NOMO-1 (cell line): ENCODE data around the gene TAPBPL.
A peak's percentile ranks its signal among the peaks of the same experiment; 100 is the strongest.
"Not testable (repeated sequence)": the region's sequence is repeated elsewhere in the genome, so short reads cannot be mapped to it uniquely, and the experiment has no call there.

Experiments
- DNase-seq, 2 experiments: peaks; one replicate each; lab custom pipeline; 2025; ENCODE audit not compliant: unreplicated experiment in 2 of 2; lab: John Stamatoyannopoulos, UW

TAPBPL gene, protein sequence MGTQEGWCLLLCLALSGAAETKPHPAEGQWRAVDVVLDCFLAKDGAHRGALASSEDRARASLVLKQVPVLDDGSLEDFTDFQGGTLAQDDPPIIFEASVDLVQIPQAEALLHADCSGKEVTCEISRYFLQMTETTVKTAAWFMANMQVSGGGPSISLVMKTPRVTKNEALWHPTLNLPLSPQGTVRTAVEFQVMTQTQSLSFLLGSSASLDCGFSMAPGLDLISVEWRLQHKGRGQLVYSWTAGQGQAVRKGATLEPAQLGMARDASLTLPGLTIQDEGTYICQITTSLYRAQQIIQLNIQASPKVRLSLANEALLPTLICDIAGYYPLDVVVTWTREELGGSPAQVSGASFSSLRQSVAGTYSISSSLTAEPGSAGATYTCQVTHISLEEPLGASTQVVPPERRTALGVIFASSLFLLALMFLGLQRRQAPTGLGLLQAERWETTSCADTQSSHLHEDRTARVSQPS

GRCh38 chr12:6451348-6452244 is at the start of gene TAPBPL:
TSS of gene TAPBPL (plus strand) at chr12:6452042. CDS start at chr12:6452249, 207 bp downstream.
- DNase-seq = peak; percentile 53 to 72

DNA sequence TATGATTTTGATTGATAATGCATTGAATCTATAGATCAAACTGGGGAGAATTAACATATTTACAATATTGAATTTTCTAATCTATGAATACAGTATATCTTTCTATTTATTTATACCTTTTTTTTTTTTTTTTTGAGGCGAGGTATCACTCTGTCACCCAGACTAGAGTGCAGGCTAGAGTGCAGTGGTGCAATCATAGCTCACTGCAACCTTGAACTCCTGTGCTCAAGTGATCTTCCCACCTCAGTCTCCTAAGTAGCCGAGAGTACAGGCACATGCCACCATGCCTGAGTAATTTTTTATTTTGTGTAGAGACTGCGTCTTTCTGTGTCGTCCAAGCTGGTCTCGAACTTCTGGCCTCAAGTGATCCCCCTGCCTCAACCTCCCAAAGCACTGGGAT is 47.5 kb upstream of the TAPBPL start:
- no peak for DNase-seq

- no peak for DNase-seq
Measured at GRCh38 chr12:6405963-6406362, 45.9 kb upstream of the TAPBPL start.

DNA sequence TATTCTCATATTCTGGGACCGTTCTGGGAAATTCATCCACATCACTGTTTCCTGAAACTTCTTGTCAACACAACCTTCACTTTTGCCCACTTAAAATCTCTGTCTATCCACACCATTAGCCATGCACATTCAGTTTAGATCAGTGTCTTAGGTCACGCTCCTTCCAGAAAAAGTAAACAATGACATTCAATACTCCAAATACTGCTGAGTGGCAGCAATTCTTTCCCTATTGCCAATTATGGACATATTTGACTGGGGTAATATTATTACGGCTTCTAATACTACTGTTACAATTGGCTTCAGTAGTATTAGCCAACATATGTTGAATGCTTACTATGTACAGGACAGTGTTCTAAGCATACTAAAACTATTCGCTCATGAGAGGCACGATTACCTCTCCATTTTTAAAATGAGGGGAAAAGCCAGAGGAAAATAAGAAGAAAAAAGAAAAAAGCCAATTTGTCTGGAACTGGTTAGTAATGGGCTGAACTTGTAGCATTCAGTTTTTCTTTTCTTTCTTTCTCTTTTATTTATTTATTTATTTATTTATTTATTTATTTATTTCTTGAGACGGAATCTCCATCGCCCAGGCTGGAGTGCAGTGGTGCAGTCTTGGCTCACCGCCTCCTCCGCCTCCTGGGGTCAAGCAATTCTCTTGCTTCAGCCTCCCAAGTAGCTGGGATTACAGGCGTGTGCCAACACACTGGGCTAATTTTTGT is 44.4 kb upstream of the TAPBPL start:
- DNase-seq = no peak

- peak; percentile 92 to 96 for DNase-seq
Measured at GRCh38 chr12:6416596-6416995, 35.2 kb upstream of the TAPBPL start.

DNA sequence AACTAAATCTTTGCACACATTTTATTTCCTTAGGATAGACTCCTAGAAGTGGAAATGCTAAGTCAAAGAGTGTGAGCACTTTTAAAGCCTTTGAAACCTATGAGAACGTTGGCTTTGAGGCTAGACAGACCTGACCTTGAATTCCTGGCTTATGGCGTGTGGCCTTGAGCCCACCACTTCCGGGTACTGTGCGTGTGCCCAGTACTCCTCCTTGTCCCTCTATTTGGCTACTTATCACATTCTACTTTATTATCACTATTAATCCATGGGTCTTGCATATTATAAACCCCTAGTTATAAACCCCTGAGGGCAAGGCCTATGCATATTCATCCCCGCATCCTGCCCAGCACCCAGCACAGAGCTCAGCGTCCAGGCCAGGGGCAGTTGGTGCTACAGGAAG is 33.0 kb upstream of the TAPBPL start:
- no peak for DNase-seq

DNA sequence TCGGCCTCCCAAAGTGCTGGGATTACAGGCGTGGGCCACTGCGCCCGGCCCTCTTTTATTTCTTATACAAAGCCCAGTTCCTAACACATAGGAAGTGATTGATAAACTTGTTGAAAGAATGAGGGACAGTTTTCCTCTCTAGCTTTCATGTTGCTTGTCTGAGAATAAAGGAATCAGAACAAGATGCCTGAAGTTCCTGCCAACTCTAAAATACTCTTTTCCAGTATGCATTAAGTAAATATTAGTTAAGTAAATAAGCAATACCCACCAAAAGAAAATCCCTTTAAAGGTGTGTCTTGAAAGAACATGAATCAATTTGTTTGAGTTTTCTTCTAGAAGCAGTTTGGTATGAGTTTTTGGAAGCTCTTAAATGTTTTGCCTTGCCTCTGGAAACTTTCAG is 31.5 kb upstream of the TAPBPL start:
- DNase-seq = no peak

GRCh38 chr12:6423267-6424007 is 28.4 kb upstream of the TAPBPL start:
- peak; percentile 83 to 89 for DNase-seq

DNA sequence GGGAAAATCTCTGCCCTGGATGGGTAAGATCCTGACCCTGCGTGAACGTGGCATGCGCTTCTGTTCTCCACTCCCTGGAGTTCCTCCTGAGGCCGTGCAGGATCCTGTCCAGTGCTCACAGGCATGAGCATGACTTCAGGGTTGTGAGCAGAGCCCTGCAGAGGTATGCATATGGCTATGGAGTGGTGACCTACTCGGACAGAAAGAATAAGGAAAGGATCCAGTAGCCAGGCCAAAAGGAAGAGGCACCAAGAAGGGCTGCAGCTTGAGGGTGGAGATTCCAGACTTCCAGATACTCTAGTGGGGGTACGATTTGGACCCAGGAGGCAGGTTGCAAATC is 27.9 kb upstream of the TAPBPL start:
- DNase-seq = no peak

GRCh38 chr12:6424866-6425265 is 27.0 kb upstream of the TAPBPL start:
- DNase-seq = no peak

- DNase-seq = no peak
Measured at GRCh38 chr12:6425590-6426531, 26.0 kb upstream of the TAPBPL start.

- no peak for DNase-seq
Measured at GRCh38 chr12:6426882-6427671, 24.8 kb upstream of the TAPBPL start.

DNA sequence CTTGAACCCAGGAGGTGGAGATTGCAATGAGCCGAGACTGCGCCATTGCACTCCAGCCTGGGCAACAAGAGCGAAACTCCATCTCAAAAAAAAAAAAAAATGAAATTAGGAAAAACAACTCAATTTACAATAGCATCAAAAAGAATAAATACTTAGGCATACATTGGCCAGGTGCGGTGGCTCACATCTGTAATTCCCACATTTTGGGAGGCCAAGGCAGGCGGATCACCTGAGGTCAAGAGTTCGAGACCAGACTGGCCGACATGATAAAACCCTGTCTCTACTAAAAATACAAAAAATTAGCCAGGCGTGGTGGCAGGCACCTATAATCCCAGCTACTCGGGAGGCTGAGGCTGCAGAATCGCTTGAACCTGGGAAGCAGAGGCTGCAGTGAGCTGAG is 24.0 kb upstream of the TAPBPL start:
- not testable (repeated sequence) for DNase-seq

- DNase-seq = no peak
Measured at GRCh38 chr12:6428326-6428725, 23.5 kb upstream of the TAPBPL start.

DNA sequence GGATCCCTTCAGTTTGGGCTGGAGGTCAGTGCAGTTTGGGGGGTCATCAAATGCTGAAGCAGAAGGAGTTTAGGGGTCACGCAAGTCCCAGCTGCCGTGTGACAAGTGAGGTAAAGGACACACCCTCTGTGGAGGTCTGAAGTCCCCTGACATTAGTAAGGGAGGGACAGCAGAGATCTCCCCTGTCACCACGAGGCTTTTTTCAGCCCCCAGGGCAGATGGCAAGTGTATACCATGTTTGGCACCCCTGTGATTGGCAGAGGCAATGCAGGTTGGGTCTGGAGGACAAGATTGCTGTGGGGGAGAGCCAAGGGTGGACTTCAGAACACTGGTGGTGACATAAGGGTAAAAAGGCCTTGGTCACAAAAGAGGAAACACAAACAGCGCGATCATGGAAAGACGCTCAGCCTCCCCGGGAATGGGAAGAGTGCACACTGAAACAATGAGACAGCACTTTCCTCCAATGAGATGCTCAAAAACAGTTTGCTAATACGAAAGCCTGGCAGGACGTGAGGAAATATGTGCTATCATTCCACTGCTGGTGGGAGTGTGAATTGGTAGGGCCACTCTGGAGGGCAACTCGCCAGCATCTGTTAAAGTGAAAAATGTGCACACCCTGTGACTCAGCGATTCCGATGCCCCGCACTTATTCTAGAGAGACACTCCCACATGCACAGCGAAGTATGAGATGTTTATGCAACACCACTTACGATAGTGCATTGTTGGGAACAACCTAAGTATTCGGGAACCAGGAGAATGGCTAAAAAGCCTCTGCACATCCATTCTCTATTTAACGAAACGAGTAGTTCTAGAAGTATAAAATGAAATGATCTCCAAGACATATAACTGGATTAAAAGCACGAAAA is 21.5 kb upstream of the TAPBPL start:
- peak; percentile 69 to 81 for DNase-seq

GRCh38 chr12:6432991-6433390 is 18.9 kb upstream of the TAPBPL start:
- DNase-seq = no peak
